ENCODE data around the gene CIDEC.
"Not testable (repeated sequence)": the region's sequence is repeated elsewhere in the genome, so short reads cannot be mapped to it uniquely, and the experiment has no call there.

Gene CIDEC

GRCh38 chr3:9878700-9879099 is 1.4 kb downstream of the CIDEC start:
- DNase-seq (ENCODE audit: low read depth in 2 of 3, low spot score in 1 of 3) = no peak

- DNase-seq (ENCODE audit: low read depth in 2 of 3, low spot score in 1 of 3) = no peak
Observed at GRCh38 chr3:9876991-9877390, 3.1 kb downstream of the CIDEC start.

GRCh38 chr3:9876255-9876654 is 3.8 kb downstream of the CIDEC start:
- not testable (repeated sequence) for DNase-seq (ENCODE audit: low read depth in 2 of 3, low spot score in 1 of 3)

- no peak for DNase-seq (ENCODE audit: low read depth in 2 of 3, low spot score in 1 of 3)
Observed at GRCh38 chr3:9875448-9875847, 4.6 kb downstream of the CIDEC start.

- not testable (repeated sequence) for DNase-seq (ENCODE audit: low read depth in 2 of 3, low spot score in 1 of 3)
Observed at GRCh38 chr3:9872067-9872466, 8.0 kb downstream of the CIDEC start.

GRCh38 chr3:9870978-9871377 is 9.1 kb downstream of the CIDEC start:
- DNase-seq (ENCODE audit: low read depth in 2 of 3, low spot score in 1 of 3) = no peak

GRCh38 chr3:9869955-9870354 is 10.1 kb downstream of the CIDEC start:
- no peak for DNase-seq (ENCODE audit: low read depth in 2 of 3, low spot score in 1 of 3)

GRCh38 chr3:9867106-9867505 is 12.9 kb downstream of the CIDEC start:
- DNase-seq (ENCODE audit: low read depth in 2 of 3, low spot score in 1 of 3) = no peak

GRCh38 chr3:9866639-9867038 is 13.4 kb downstream of the CIDEC start:
- DNase-seq (ENCODE audit: low read depth in 2 of 3, low spot score in 1 of 3) = no peak

- DNase-seq (ENCODE audit: low read depth in 2 of 3, low spot score in 1 of 3) = not testable (repeated sequence)
Observed at GRCh38 chr3:9865125-9865637, 14.9 kb downstream of the CIDEC start.

GRCh38 chr3:9864200-9864927 is 15.7 kb downstream of the CIDEC start:
- no peak for DNase-seq (ENCODE audit: low read depth in 2 of 3, low spot score in 1 of 3)

- no peak for DNase-seq (ENCODE audit: low read depth in 2 of 3, low spot score in 1 of 3)
Observed at GRCh38 chr3:9863058-9863772, 16.8 kb downstream of the CIDEC start.

- DNase-seq (ENCODE audit: low read depth in 2 of 3, low spot score in 1 of 3) = peak in 1 of 3 donors; percentile 16
Observed at GRCh38 chr3:9862391-9863057, 17.5 kb downstream of the CIDEC start.

GRCh38 chr3:9861626-9862130 is 18.4 kb downstream of the CIDEC start:
- DNase-seq (ENCODE audit: low read depth in 2 of 3, low spot score in 1 of 3) = no peak

GRCh38 chr3:9861201-9861600 is 18.9 kb downstream of the CIDEC start:
- no peak for DNase-seq (ENCODE audit: low read depth in 2 of 3, low spot score in 1 of 3)

- DNase-seq (ENCODE audit: low read depth in 2 of 3, low spot score in 1 of 3) = no peak
Observed at GRCh38 chr3:9859530-9860025, 20.5 kb downstream of the CIDEC start.

GRCh38 chr3:9855594-9855993 is 24.5 kb downstream of the CIDEC start:
- no peak for DNase-seq (ENCODE audit: low read depth in 2 of 3, low spot score in 1 of 3)

- not testable (repeated sequence) for DNase-seq (ENCODE audit: low read depth in 2 of 3, low spot score in 1 of 3)
Observed at GRCh38 chr3:9854291-9854940, 25.6 kb downstream of the CIDEC start.

GRCh38 chr3:9852528-9852927 is 27.5 kb downstream of the CIDEC start:
- DNase-seq (ENCODE audit: low read depth in 2 of 3, low spot score in 1 of 3) = no peak

- not testable (repeated sequence) for DNase-seq (ENCODE audit: low read depth in 2 of 3, low spot score in 1 of 3)
Observed at GRCh38 chr3:9851926-9852325, 28.1 kb downstream of the CIDEC start.

GRCh38 chr3:9851383-9851782 is 28.7 kb downstream of the CIDEC start:
- not testable (repeated sequence) for DNase-seq (ENCODE audit: low read depth in 2 of 3, low spot score in 1 of 3)

Measured in stimulated activated CD4-positive, alpha-beta T cell treated with anti-CD3 and anti-CD28 coated beads, Interleukin-12 subunit alpha, Interleukin-12 subunit beta, amount 100 ng/mL, for 48 hours (primary cell).